ENCODE measurements around the gene KCNB1.
"Not testable (repeated sequence)": the region's sequence is repeated elsewhere in the genome, so short reads cannot be mapped to it uniquely, and the experiment has no call there.

The KCNB1 gene

DNA sequence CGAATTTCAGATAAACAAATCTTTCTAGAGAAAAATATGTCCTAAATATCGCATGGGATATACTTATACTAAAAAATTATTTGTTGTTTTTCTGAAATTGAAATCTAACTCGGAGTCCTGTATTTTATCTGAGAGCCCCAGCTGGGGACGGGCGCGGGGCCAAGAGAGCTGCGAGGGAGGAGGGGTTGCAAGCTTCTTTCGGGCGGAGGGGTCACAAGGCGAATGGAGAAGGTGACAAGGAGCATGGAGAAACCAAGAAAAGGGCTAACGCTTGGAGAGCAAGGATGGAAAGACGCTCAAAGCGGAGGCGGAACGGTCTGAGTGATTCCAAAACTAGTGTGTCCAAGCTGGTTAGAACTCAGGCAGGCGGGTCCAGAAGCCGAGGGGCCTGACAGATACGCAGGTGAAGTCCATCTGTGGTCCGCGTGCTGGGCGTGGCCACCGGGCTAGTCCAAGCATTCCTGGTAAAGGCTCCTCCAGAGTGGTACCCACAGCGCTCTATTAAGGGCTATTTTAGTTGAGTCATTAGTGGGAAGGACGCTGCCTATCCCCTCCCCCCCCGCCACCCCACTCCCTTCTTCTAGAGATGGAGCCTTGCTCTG lies 163.2 kb downstream of the KCNB1 start:
- no peak for DNase-seq (ENCODE audit: low read depth in 2 of 2)

DNA sequence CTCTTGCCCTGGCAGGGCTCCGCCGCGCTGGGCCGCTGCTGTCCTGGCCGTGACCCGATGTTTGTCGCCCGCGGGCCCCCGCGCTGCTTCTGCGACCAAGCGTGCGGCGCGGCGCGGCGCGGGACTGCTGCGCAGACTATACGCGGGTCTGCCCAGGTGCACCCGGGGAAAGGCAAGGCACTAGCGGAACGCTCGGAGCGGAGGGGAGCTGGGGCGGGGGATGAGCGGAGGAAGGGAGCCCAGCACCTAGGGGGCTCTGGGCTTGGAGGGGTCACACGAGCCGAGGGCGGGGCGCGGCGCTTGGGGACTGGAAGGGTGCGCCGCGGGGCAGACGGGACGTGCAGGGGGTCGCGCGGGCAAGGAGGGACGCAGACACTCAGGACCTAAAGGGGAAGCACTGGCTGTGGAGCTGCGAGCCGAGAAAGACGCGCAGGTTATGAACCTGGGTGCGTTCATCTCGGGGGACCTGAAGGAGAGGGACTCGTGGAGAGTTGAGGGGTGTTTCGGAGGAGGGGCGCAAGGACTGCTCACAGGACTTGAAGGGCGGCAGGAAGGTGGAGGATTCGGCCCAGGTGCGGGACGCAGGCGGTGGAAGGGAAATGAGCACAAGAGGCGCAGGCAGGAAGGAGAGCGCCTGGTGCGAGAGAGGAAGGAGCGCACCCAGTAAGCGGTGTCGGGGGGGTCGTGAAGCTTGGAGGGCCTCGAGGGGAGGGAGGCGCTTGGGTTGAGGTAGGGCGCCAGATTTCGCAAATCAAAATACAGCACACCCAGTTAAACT lies 163.8 kb downstream of the KCNB1 start:
- no peak for DNase-seq (ENCODE audit: low read depth in 2 of 2)

DNA sequence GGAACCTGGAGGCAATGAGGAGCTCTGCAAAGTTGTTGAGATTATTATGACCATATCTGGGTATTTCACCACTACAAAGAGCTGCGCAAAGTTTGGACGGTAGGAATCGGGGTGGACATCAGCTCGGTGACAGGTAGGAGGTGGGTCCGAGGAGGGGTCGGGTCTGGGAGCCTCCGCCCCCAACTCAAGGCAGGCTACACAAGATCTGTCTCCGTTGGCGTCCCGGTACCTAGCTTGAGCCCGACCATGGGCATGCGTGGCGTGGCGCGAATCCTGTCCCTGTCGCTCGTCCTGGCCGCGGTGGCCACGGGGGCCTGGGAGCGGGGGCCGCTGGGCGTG lies 164.4 kb downstream of the KCNB1 start:
- no peak for DNase-seq (ENCODE audit: low read depth in 2 of 2)

DNA sequence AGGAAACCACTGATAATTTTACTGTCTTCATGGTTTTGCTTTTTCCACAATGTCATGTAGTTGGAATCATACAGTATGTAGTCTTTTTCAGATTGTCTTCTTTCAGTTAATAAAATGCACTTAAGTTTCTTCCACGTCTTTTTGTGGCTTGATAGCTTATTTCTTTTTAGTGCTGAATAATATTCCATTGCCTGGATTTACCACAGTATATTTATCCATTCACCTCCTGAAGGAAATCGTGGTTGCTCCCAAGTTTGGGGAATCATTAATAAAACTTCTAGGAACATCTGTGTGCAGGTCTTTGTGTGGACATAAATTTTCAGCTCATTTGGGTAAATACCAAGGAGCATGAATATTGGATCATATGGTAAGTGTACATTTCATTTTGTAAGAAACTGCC lies 165.8 kb downstream of the KCNB1 start:
- DNase-seq (ENCODE audit: low read depth in 2 of 2) = no peak

DNA sequence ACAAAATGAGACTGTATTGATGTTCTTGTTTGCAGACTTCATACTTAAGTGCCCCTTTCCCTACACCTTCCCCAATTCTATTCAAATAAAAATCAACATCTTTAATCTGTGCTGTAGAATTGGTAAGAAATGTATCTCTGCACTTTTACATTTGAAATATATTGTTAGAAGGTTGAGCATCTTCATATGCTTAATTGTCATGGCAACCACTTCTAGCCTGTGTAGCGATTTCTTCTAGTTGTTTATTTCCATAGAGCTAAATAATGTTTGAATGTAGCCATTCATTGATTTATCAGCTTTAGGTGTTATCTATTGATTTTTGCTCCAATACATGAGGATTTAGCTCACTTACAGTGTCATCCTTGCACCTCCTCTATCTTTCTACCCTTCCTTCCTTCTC lies 166.9 kb downstream of the KCNB1 start:
- DNase-seq (ENCODE audit: low read depth in 2 of 2) = no peak

DNA sequence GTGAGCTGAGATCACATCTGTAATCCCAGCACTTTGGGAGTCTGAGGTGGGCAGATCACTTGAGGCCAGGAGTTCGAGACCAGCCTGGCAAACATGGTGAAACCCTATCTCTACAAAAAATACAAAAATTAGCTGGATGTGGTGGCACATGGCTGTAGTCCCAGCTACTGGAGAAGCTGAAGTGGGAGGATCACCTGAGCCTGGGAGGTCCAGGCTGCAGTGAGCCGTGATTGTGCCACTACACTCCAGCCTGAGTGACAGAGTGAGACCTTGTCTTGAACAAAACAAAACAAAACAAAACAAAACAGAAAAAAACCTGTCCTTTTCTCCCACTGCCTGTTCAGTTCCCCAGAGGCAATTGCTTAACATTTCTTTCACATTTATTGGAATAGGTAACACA lies 168.4 kb downstream of the KCNB1 start:
- DNase-seq (ENCODE audit: low read depth in 2 of 2) = not testable (repeated sequence)
